Measurements from ENCODE around the gene RUNX2. TPM values are rescaled to one million over a fixed set of nuclear protein-coding genes. Genes with fewer than 3 reads are reported as not detected.
"Not testable (repeated sequence)": the region's sequence is repeated elsewhere in the genome, so short reads cannot be mapped to it uniquely, and the experiment has no call there.

Gene RUNX2
- total RNA-seq, 6 experiments from 2014 or later = 7.4 to 12.7 (median 10.8) TPM

DNA sequence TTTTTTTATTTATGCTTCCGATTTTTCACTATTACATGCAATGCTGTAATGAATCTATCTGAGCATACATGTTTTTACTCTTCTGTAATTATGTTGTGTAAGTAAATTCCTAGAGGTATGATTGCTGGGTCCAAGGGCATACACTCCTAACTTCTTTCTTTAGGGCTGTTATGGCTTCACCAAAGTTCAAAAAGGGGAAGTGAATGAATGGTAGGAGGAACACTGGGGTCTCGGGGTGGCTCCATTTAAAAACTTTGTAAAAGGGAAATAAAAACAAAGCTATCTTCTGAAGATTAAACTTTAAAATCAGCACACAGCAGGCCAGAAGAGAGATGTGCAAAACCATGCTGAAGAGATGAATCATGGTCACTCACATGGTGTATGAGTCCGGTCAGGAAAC is 338.7 kb downstream of the RUNX2 start:
- DNase-seq = no peak
- Mint-ChIP-seq H3K36me3 (ENCODE audit: low read depth) (peaks cover 12% of the 10 kb centered on the region), H3K4me3 (no peak overlapping the region), H3K27me3 (ENCODE audit: insufficient read depth) (peaks cover 5% of the 10 kb centered on the region; the same call in 1 of the 2 replicates), H3K27ac (no peak overlapping the region), H3K9me3 (no peaks in the 10 kb centered on the region), H3K4me1 (ENCODE audit: low read depth) (peaks cover 30% of the 10 kb centered on the region)
- TF ChIP-seq, protein P1, sequence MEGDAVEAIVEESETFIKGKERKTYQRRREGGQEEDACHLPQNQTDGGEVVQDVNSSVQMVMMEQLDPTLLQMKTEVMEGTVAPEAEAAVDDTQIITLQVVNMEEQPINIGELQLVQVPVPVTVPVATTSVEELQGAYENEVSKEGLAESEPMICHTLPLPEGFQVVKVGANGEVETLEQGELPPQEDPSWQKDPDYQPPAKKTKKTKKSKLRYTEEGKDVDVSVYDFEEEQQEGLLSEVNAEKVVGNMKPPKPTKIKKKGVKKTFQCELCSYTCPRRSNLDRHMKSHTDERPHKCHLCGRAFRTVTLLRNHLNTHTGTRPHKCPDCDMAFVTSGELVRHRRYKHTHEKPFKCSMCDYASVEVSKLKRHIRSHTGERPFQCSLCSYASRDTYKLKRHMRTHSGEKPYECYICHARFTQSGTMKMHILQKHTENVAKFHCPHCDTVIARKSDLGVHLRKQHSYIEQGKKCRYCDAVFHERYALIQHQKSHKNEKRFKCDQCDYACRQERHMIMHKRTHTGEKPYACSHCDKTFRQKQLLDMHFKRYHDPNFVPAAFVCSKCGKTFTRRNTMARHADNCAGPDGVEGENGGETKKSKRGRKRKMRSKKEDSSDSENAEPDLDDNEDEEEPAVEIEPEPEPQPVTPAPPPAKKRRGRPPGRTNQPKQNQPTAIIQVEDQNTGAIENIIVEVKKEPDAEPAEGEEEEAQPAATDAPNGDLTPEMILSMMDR (IDR thresholded peaks at IDR 0.05) = no peak

DNA sequence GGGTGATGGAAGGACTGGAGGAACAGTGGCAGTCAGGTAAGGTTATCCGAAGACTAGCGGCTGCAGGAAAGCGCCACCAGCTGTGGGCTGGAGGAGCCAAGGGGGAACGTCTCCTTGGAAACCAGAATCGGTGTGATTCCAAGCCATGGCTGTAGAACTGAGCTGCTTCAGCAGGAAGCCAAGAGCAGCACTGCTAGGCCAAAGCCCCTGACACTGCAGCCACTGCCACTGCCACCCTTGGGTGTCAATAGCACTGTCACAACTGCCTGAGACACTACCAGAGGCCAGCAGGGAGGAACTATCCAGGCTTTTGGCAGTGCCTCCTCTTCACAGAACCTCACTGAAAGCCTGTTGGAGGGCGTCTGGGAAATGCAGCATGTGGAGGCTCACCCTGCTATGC is 339.2 kb downstream of the RUNX2 start:
- Mint-ChIP-seq H3K4me3 (no peak overlapping the region), H3K36me3 (ENCODE audit: low read depth) (peaks cover 12% of the 10 kb centered on the region)

DNA sequence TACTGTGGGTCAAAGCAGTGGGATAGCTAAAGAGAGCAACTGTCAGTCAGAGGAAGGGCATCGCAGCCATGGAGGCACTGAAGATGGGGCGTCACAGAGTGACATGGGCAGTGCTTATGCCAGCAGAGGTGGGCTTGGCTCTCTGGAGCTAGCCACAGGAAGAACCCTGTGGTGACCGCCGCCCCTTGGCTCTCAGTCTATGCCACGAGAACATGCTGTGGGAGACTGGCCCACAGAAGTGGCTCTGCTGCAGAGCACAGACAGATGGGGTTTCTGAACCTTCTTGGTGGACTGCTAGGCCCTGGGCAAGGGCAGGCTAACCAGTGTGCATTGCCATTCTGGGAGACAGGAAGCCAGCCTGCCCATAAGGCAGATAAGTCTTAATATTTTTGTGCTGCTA is 339.6 kb downstream of the RUNX2 start:
- H3K27me3 Mint-ChIP-seq (ENCODE audit: insufficient read depth) = peaks cover 5% of the 10 kb centered on the region; the same call in 1 of the 2 replicates
- no peak overlapping the region for H3K4me3 Mint-ChIP-seq
- TF ChIP-seq, protein P1 (IDR thresholded peaks at IDR 0.05) = no peak
- H3K9me3 Mint-ChIP-seq = no peaks in the 10 kb centered on the region
- H3K4me1 Mint-ChIP-seq (ENCODE audit: low read depth) = peaks cover 24% of the 10 kb centered on the region
- DNase-seq = no peak
- H3K27ac Mint-ChIP-seq = no peak overlapping the region
- peaks cover 12% of the 10 kb centered on the region for H3K36me3 Mint-ChIP-seq (ENCODE audit: low read depth)

More for the DNA sequence above, 339.2 kb downstream of the RUNX2 start:
- H3K4me1 Mint-ChIP-seq (ENCODE audit: low read depth) = peaks cover 28% of the 10 kb centered on the region
- peaks cover 5% of the 10 kb centered on the region; the same call in 1 of the 2 replicates for H3K27me3 Mint-ChIP-seq (ENCODE audit: insufficient read depth)
- no peak overlapping the region for H3K27ac Mint-ChIP-seq
- H3K9me3 Mint-ChIP-seq = no peaks in the 10 kb centered on the region
- TF ChIP-seq, protein P1 (IDR thresholded peaks at IDR 0.05) = no peak
- DNase-seq = no peak

DNA sequence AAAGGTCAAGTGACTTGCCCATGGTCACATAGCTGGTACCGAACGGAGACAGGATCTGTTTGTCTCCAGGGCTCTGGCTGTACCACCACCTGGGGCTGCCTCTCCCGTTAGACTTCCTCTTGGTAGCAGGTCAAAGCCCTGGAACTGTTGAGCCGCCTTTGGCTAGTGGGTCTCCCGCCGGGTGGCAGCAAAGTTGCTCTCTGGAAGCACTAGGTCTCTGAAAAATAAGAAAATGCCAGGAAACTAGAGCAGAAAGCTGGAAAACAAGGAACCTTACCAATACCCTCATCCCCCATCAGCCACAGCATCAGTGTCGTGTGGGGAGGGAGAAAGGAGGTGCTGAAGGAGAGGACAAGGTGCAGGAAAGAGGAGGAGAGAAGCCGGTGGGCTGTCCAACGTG is 340.6 kb downstream of the RUNX2 start:
- peaks cover 12% of the 10 kb centered on the region for H3K36me3 Mint-ChIP-seq (ENCODE audit: low read depth)

DNA sequence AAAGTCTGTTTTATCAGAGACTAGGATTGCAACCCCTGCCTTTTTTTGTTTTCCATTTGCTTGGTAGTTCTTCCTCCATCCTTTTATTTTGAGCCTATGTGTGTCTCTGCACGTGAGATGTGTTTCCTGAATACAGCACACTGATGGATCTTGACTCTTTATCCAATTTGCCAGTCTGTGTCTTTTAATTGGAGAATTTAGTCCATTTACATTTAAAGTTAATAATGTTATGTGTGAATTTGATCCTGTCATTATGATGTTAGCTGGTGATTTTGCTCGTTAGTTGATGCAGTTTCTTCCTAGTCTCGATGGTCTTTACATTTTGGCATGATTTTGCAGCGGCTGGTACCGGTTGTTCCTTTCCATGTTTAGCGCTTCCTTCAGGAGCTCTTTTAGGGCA is 345.0 kb downstream of the RUNX2 start:
- not testable (repeated sequence) for DNase-seq; H3K27me3 Mint-ChIP-seq (ENCODE audit: insufficient read depth); H3K4me3 Mint-ChIP-seq; H3K27ac Mint-ChIP-seq; H3K36me3 Mint-ChIP-seq (ENCODE audit: low read depth); H3K9me3 Mint-ChIP-seq; H3K4me1 Mint-ChIP-seq (ENCODE audit: low read depth)

More for the DNA sequence above, 340.6 kb downstream of the RUNX2 start:
- DNase-seq = no peak
- TF ChIP-seq, protein P1 (IDR thresholded peaks at IDR 0.05) = no peak
- Mint-ChIP-seq H3K9me3 (peaks cover 4% of the 10 kb centered on the region; the same call in 1 of the 2 replicates), H3K4me1 (ENCODE audit: low read depth) (peaks cover 22% of the 10 kb centered on the region), H3K27ac (no peak overlapping the region), H3K4me3 (no peak overlapping the region), H3K27me3 (ENCODE audit: insufficient read depth) (peaks cover 5% of the 10 kb centered on the region; the same call in 1 of the 2 replicates)

DNA sequence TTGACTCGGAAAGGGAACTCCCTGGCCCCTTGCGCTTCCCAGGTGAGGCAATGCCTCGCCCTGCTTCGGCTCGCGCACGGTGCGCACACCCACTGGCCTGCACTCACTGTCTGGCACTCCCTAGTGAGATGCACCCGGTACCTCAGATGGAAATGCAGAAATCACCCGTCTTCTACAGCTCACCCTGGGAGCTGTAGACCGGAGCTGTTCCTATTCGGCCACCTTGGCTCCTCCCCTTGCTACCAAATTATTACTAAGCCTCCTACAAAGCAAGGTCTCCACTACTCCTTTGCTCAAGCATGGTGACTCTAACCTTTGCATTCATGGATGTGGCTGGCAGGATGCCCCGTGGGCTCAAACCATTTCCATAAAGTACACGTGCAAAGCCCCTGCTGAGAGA is 347.0 kb downstream of the RUNX2 start:
- not testable (repeated sequence) for H3K27ac Mint-ChIP-seq; H3K4me1 Mint-ChIP-seq (ENCODE audit: low read depth); H3K36me3 Mint-ChIP-seq (ENCODE audit: low read depth); H3K9me3 Mint-ChIP-seq; H3K27me3 Mint-ChIP-seq (ENCODE audit: insufficient read depth); H3K4me3 Mint-ChIP-seq; DNase-seq

DNA sequence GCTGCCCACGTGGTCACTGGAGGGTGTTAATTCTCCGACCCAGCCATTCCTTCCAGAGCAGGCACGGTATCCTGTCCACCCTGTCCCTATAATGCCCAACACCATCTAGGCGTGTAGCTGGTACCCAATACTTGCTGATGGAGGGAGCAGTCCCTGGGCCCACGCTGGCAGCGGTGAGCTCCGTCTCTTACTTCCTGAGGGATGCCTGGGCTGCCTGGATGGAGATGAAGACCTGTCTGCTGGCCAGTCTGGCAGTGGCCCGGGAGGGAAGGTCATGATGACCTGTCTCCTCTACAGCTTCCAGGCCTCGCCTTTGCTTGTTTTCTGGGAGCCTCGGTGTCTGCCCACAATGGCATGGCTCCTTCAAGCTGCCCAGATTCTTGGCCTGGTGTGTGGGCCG is 347.5 kb downstream of the RUNX2 start:
- TF ChIP-seq, protein P1 (IDR thresholded peaks at IDR 0.05) = no peak
- H3K27me3 Mint-ChIP-seq (ENCODE audit: insufficient read depth) = no peaks in the 10 kb centered on the region
- H3K27ac Mint-ChIP-seq = no peak overlapping the region
- peaks cover 4% of the 10 kb centered on the region for H3K9me3 Mint-ChIP-seq
- H3K4me1 Mint-ChIP-seq (ENCODE audit: low read depth) = peaks cover 8% of the 10 kb centered on the region; the same call in 1 of the 2 replicates
- peaks cover 4% of the 10 kb centered on the region; the same call in 1 of the 2 replicates for H3K36me3 Mint-ChIP-seq (ENCODE audit: low read depth)
- DNase-seq = no peak
- no peak overlapping the region for H3K4me3 Mint-ChIP-seq

Data from HFFc6 (cell line).